GM23248 (cell line): ENCODE data around the gene MYLK.

Experiments used
- EZH2 ChIP-seq: fragments of 200-600 bp; sonication (generic); IDR thresholded peaks from 2 replicates; pipeline ENCODE4 v1.6.1; 2018; ENCODE audit warnings: antibody characterized with exemption, mild to moderate bottlenecking; ENCODE audit not compliant: insufficient read depth, poor library complexity, severe bottlenecking
- EZH2phosphoT487 ChIP-seq: fragments of 200-600 bp; sonication (generic); IDR thresholded peaks from 2 replicates; pipeline ENCODE4 v1.6.1; 2018; ENCODE audit warnings: antibody characterized with exemption, moderate library complexity, mild to moderate bottlenecking, low read depth; ENCODE audit not compliant: insufficient read depth

DNA sequence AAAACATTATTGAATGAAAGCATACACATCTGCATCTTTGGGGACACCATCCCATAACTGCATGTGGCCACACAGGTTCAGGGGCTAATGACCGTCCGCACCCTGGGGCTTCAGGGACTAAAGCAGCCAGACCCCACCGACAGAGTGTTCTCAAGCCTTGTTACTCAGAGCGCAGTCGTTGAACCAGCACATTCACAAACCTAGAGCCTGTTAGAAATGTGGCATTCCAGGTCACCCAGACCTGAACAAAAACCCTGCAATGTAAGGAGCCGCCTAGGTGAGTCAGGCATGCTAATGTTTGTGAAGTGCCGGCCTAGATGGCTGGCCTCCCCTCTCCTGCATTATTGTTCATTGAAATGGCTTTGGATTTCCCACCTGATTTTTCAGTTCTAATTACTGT lies 247.0 kb downstream of the MYLK start:
- TF ChIP-seq EZH2phosphoT487 (no peak), EZH2 (no peak)
